WTC11 (cell line): ENCODE results near the gene ANKMY2. TPM values are rescaled to one million over a fixed set of nuclear protein-coding genes. Genes with fewer than 3 reads are reported as not detected.

ENCODE experiments used
- ATAC-seq: fragments of 200-7000 bp; cut with Tn5 transposase; 2 replicates; pipeline ENCODE4 v1.10.0; 2021; ENCODE audit warnings: mild to moderate bottlenecking, moderate library complexity
- CTCF ChIA-PET: fragments of 300-600 bp; sonication (Branson Sonifier 250); formaldehyde crosslinking; loops from one replicate; lab custom pipeline; 2021; ENCODE audit warnings: antibody characterized with exemption; lab: Charles Lee
- POLR2A ChIA-PET: fragments of 350-600 bp; sonication (Branson Sonifier 250); formaldehyde crosslinking; loops from one replicate; lab custom pipeline; 2021; ENCODE audit warnings: antibody characterized with exemption; lab: Charles Lee
- DNase-seq: peaks from one replicate; pipeline ENCODE4 v3.0.0; 2021; ENCODE audit warnings: low spot score
- H3K27ac Mint-ChIP-seq: 2 replicates; pipeline ENCODE4 v1.8.0; 2021; ENCODE audit warnings: mixed read lengths
- H3K27me3 Mint-ChIP-seq: 2 replicates; pipeline ENCODE4 v1.8.0; 2021; ENCODE audit warnings: low read depth, mild to moderate bottlenecking, moderate library complexity, mixed read lengths
- H3K36me3 Mint-ChIP-seq: 2 replicates; pipeline ENCODE4 v1.8.0; 2021; ENCODE audit warnings: mixed read lengths
- H3K4me1 Mint-ChIP-seq: 2 replicates; pipeline ENCODE4 v1.8.0; 2022; ENCODE audit warnings: mixed read lengths
- H3K4me3 Mint-ChIP-seq: 2 replicates; pipeline ENCODE4 v1.8.0; 2021; ENCODE audit warnings: mild to moderate bottlenecking, moderate library complexity, mixed read lengths
- H3K9me3 Mint-ChIP-seq: 2 replicates; pipeline ENCODE4 v1.8.0; 2021; ENCODE audit warnings: mixed read lengths
- CREM ChIP-seq: sonication (generic); formaldehyde crosslinking; IDR thresholded peaks from 2 replicates; pipeline ENCODE4 v1.8.1; 2022; ENCODE audit warnings: mild to moderate bottlenecking, missing genetic modification reagents, moderate library complexity
- ESRRA ChIP-seq: sonication (generic); formaldehyde crosslinking; IDR thresholded peaks from 2 replicates; pipeline ENCODE4 v1.8.1; 2022; ENCODE audit warnings: mild to moderate bottlenecking, missing genetic modification reagents, borderline replicate concordance
- FOXK1 ChIP-seq: sonication (generic); formaldehyde crosslinking; IDR thresholded peaks from 2 replicates; pipeline ENCODE4 v1.8.0; 2022; ENCODE audit warnings: mild to moderate bottlenecking, moderate library complexity, missing genetic modification reagents
- HMGA2 ChIP-seq: fragments of 250-450 bp; sonication (Bioruptor Pico); IDR thresholded peaks from 2 replicates; pipeline ENCODE4 v1.4.0; 2021; ENCODE audit warnings: mild to moderate bottlenecking, moderate library complexity
- NR3C1 ChIP-seq: sonication (generic); formaldehyde crosslinking; conservative IDR thresholded peaks from 2 replicates; pipeline ENCODE4 v1.8.1; 2023; ENCODE audit warnings: low read depth, mild to moderate bottlenecking, missing genetic modification reagents
- OVOL2 ChIP-seq: fragments of 250-450 bp; sonication (Bioruptor Pico); IDR thresholded peaks from 2 replicates; pipeline ENCODE4 v1.9.0; 2021; ENCODE audit warnings: mild to moderate bottlenecking, borderline replicate concordance
- PRDM15 ChIP-seq: sonication (generic); formaldehyde crosslinking; IDR thresholded peaks from 2 replicates; pipeline ENCODE4 v1.8.0; 2022; ENCODE audit warnings: missing genetic modification reagents
- PREB ChIP-seq: sonication (generic); formaldehyde crosslinking; IDR thresholded peaks from 2 replicates; pipeline ENCODE4 v1.8.1; 2022; ENCODE audit warnings: mild to moderate bottlenecking, missing genetic modification reagents, moderate library complexity, borderline replicate concordance
- RORB ChIP-seq: fragments of 250-450 bp; sonication (Bioruptor Pico); IDR thresholded peaks from 2 replicates; pipeline ENCODE4 v1.9.0; 2021; ENCODE audit warnings: mild to moderate bottlenecking
- ZNF219 ChIP-seq: sonication (generic); formaldehyde crosslinking; IDR thresholded peaks from 2 replicates; pipeline ENCODE4 v1.8.0; 2023; ENCODE audit warnings: missing genetic modification reagents, mild to moderate bottlenecking, borderline replicate concordance
- ZNF263 ChIP-seq: sonication (generic); formaldehyde crosslinking; IDR thresholded peaks from 2 replicates; pipeline ENCODE4 v1.8.1; 2022; ENCODE audit warnings: low read depth, mild to moderate bottlenecking, moderate library complexity, missing genetic modification reagents
- ZNF317 ChIP-seq: sonication (generic); formaldehyde crosslinking; IDR thresholded peaks from 2 replicates; pipeline ENCODE4 v1.8.1; 2023; ENCODE audit warnings: low read depth, mild to moderate bottlenecking, moderate library complexity, missing genetic modification reagents, borderline replicate concordance
- ZNF425 ChIP-seq: fragments of 250-450 bp; sonication (Bioruptor Pico); conservative IDR thresholded peaks from 2 replicates; pipeline ENCODE4 v1.9.0; 2021; ENCODE audit warnings: mild to moderate bottlenecking
- ZSCAN18 ChIP-seq: fragments of 250-450 bp; sonication (Bioruptor Pico); IDR thresholded peaks from 2 replicates; pipeline ENCODE4 v2.1.2; 2022; ENCODE audit warnings: mild to moderate bottlenecking, moderate library complexity
- total RNA-seq: library from RNA; stranded (reverse); gene quantifications from 3 replicates; pipeline ENCODE4 v1.2.3, GENCODE V29; 2021
- TF ChIP-seq, protein P1 (sequence below): sonication (generic); formaldehyde crosslinking; IDR thresholded peaks from 2 replicates; pipeline ENCODE4 v1.8.1; 2022; ENCODE audit warnings: low read depth, missing genetic modification reagents, borderline replicate concordance
- TF ChIP-seq, protein P2 (sequence below): fragments of 250-450 bp; sonication (Bioruptor Pico); IDR thresholded peaks from 2 replicates; pipeline ENCODE4 v1.9.0; 2021; ENCODE audit warnings: mild to moderate bottlenecking
- TF ChIP-seq, protein P3 (sequence below): fragments of 200-600 bp; IDR thresholded peaks from 2 replicates; pipeline ENCODE4 v1.8.0; 2022; ENCODE audit warnings: antibody characterized with exemption

The ANKMY2 gene
- total RNA-seq, 1 experiment from 2014 or later, result 13.6 TPM

GRCh38 chr7:16655394-16655793 is 9.8 kb upstream of the ANKMY2 start:
- no peak for DNase-seq
- Mint-ChIP-seq H3K4me1 (peaks cover 49% of the 10 kb centered on the region), H3K27me3 (no peaks in the 10 kb centered on the region), H3K4me3 (no peak overlapping the region), H3K27ac (peak overlapping the region; percentile 42; the same call in 1 of the 2 replicates), H3K36me3 (no peaks in the 10 kb centered on the region), H3K9me3 (no peaks in the 10 kb centered on the region)
- ChIA-PET CTCF (no interaction called here), POLR2A (interaction anchor here (0.9 kb wide), 1 partner anchor 9 kb away, joined by 3 read pairs; no protein-coding TSS in a partner anchor)
- no peak for ATAC-seq
- TF ChIP-seq ZSCAN18 (CRISPR knock-in tag) (no peak), PREB (CRISPR knock-in tag) (no peak), ZNF317 (CRISPR knock-in tag) (no peak), ESRRA (no peak), ZNF425 (CRISPR knock-in tag) (no peak), ZNF263 (CRISPR knock-in tag) (no peak), ZNF219 (CRISPR knock-in tag) (no peak), RORB (CRISPR knock-in tag) (no peak), NR3C1 (CRISPR knock-in tag) (no peak), HMGA2 (CRISPR knock-in tag) (no peak), CREM (CRISPR knock-in tag) (no peak), FOXK1 (CRISPR knock-in tag) (no peak), OVOL2 (CRISPR knock-in tag) (no peak), PRDM15 (CRISPR knock-in tag) (no peak)
- TF ChIP-seq, protein P1, sequence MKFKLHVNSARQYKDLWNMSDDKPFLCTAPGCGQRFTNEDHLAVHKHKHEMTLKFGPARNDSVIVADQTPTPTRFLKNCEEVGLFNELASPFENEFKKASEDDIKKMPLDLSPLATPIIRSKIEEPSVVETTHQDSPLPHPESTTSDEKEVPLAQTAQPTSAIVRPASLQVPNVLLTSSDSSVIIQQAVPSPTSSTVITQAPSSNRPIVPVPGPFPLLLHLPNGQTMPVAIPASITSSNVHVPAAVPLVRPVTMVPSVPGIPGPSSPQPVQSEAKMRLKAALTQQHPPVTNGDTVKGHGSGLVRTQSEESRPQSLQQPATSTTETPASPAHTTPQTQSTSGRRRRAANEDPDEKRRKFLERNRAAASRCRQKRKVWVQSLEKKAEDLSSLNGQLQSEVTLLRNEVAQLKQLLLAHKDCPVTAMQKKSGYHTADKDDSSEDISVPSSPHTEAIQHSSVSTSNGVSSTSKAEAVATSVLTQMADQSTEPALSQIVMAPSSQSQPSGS (CRISPR knock-in tag), result no peak
- TF ChIP-seq, protein P2, sequence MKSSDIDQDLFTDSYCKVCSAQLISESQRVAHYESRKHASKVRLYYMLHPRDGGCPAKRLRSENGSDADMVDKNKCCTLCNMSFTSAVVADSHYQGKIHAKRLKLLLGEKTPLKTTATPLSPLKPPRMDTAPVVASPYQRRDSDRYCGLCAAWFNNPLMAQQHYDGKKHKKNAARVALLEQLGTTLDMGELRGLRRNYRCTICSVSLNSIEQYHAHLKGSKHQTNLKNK (CRISPR knock-in tag), result no peak
- TF ChIP-seq, protein P3, sequence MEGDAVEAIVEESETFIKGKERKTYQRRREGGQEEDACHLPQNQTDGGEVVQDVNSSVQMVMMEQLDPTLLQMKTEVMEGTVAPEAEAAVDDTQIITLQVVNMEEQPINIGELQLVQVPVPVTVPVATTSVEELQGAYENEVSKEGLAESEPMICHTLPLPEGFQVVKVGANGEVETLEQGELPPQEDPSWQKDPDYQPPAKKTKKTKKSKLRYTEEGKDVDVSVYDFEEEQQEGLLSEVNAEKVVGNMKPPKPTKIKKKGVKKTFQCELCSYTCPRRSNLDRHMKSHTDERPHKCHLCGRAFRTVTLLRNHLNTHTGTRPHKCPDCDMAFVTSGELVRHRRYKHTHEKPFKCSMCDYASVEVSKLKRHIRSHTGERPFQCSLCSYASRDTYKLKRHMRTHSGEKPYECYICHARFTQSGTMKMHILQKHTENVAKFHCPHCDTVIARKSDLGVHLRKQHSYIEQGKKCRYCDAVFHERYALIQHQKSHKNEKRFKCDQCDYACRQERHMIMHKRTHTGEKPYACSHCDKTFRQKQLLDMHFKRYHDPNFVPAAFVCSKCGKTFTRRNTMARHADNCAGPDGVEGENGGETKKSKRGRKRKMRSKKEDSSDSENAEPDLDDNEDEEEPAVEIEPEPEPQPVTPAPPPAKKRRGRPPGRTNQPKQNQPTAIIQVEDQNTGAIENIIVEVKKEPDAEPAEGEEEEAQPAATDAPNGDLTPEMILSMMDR, result no peak
